Measurements from ENCODE around the gene KRTAP12-3.
"Not testable (repeated sequence)": the region's sequence is repeated elsewhere in the genome, so short reads cannot be mapped to it uniquely, and the experiment has no call there.

The KRTAP12-3 gene

DNA sequence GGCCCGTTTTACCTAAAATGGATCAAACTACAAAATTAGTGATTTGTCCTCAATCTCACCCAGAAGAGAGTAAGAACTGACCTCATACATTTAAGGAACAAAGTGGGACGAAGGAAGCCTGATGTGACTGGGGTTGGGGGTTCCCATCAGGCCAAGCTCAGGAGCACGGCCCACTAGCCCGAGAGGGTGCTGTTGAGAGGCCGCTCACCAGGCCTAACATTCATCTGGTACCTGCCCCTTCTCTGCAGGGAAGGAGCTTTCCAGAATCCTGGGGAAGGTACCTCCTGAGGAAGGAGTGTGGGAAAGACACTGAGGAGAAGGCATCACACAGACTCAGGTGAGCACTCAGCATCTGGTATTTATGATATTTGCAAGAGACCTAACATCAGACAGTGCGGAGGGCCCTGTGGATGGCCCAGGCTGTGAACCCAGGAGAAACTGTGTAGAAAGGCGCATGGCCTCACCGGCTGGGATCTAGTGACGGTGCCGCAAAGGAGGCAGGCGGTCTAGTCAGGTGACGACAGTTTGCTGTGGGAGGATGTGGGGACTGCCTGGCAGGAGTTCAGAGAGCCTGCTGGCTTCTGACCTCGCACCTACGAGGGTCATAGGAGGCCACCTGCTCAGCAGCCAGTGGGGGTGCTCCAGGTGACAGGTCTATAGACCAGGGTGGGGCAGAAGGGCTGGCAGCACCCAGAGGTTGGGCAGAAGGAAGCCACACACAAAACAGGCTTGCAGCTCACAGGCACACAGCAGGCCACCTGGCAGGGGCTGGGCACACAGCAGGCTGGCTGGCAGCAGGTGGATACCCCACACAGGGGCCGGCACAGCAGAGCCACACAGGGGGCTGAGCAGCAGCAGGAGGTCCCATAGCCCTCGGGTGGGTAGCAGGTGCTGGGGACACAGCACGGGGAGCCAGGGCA is 3.8 kb upstream of the KRTAP12-3 start:
- DNase-seq = no peak

DNA sequence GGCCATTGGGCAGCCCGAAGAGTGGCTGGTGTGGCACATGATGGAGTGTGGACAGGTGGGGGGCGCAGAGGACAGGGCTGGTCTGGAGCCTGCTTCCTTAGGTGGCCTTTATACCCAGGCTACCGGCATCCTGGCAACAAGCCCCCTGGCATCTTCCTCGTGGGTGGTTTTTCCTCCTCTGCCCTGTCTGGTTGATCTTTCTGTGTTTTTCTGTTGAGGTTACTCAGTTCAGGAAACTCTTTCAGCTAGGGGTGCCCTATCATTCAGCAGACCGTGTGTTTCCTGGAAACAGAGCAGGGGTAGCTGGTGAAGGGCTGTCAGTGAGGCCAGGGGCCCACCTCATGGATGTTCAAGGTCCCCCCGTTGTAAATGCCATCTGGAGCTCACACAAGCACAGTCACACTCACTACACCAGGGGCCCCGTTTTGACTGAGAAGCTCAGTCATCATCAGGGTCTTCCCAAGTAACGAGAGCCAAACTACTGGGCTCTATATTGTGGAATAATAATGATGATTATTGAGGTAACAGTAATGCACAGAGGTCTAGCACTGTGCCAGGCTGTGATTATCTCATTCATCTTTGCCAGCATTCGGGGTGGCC is 3.1 kb upstream of the KRTAP12-3 start, which contains the start of gene KRTAP12-4:
Gene KRTAP12-4 (minus strand): TSS at position 84 of the 600 bp plus-strand sequence. CDS start 45 bp downstream, at position 39.
- DNase-seq = no peak

DNA sequence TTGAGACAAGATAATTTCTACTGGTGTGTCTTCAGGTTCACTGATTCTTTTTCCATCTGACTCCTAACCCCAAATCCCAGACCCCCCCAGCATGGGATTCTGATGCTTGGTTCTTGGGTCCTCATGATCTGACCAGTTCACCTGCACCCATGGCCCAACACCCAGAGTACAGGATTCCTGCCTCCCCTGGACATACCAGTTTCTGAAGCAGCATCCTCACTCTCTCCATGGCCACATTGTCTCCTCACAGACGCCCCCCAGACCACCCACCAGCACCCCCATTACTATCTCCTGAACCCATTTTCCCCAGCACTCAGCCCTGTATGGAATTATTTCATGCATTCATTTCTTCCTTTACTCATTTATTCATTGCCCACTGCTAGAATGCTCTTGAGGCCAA is 864 bp upstream of the KRTAP12-3 start:
- DNase-seq = no peak

DNA sequence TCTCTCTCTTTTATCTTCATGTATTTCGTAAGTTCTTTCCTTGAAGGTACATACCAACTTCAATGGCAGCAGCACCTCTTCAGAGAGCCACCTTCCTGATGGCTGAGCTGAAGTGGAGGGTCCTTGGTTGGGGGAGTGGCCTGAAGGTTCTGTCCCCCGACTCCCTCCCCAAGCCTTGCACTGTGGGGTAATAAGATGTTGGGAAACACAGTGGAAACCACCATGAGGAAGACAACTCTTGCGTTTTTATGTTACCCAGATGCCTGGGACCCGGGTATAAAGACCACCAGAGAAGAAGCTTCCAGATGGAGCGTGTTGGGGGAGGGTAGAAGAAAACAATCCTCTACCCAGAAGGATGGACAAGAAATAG is 794 bp downstream of the KRTAP12-3 start:
- no peak for DNase-seq

DNA sequence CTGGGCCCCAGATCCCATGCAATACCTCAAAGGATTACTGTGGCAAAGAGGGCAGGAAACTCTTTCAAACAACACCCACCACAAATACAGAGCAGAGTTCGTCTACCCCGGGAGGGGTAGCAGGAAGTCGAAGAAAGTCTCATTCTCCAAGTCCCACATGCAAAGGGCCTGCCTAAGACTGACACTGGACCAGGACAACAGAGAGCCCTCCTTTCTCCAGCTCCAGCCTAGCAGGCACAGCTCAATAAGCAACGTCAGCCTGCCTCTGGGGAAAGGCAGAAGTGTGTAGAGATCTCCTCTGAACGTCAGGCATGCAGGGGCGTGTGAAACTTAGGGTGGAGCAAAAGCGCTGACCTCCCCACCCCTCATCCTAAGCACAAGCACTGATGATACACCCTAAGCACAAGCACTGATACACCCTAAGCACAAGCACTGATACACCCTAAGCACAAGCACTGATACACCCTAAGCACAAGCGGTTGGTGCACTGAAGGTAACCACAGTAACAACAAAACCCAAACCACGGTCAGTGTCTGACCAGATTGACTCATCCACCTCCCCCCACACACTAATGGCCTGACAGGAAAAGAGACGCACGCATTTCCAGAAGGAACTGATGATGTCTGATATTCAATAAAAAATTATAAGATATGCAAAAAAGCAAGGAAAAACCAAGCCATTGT is 1.3 kb downstream of the KRTAP12-3 start:
- DNase-seq = no peak

DNA sequence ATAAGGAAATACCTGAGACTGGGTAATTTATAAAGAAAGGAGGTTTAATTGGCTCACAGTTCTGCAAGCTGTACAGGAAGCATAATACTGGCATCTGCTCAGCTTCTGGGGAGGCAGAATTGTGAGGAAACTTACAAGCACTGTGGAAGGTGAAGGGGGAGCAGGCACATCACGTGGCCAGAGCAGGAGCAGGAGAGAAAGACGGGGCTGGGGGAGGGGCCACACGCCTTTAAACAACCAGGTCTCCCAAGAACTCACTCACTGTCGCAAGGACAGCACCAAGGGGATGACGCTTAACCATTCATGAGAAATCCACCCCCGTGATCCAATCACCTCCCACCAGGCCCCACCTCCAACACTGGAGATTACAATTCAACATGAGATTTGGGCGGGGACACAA is 3.8 kb downstream of the KRTAP12-3 start:
- not testable (repeated sequence) for DNase-seq

DNA sequence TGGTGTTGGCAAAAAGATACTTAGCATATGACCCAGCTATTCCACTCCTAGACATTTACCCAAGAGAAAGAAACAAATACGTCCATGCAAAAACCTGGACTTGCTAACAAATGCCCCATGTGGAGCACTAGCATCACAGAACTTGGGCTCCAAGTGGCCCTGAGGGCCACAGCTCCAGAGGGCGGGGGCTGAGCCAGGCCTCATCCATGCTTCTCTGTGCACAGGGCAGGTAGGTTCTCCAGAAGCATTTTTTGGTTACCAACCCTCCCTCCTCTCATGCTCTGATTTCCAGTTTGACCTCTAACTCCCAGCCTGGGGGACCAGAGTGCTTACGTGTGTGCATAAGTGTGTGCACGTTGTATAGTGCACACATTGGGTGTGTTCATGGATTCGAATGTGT is 7.0 kb downstream of the KRTAP12-3 start:
- no peak for DNase-seq

DNA sequence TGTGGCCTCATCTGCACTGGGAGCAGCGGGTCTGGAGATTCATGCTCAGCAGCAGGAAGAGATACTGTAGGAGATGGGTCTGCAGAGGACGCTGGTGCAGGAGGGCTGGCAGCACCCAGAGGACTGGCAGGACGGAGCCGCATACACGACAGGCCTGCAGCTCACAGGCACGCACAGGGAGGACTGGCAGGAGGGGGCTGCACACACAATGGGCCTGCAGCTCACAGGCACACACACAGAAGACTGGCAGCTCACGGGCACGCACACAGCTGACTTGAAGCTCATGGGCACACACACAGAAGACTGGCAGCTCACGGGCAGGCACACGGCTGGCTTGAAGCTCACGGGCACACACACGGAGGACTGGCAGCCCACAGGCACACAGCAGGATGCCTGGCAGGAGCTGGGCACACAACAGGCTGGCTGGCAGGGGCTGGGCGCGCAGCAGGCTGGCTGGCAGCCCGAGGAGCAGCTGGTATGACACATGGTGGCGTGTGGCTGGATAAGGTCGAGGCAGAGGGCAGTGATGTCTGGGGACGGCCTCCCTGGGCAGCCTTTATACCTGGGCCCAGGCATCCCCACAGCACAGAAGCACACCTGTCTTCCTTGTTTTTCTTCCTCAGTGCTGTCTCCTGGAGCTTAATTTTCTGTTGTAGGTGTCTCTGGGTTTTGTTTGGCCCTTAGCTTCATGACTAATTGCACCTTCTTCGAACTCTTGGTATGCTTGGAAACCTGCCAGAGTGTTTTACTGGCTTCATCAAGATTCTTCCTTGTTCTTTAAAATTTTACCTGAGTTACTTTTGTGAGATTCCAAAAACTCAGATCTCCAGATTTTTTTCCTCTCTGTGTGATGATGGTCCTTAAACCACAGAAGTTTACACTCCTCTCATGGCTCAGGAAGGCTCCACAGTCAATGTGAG is 8.9 kb downstream of the KRTAP12-3 start, which contains the start of gene KRTAP12-2:
Gene KRTAP12-2 (minus strand): TSS at position 527 of the 920 bp plus-strand sequence. CDS start 41 bp downstream, at position 486.
- no peak for DNase-seq

DNA sequence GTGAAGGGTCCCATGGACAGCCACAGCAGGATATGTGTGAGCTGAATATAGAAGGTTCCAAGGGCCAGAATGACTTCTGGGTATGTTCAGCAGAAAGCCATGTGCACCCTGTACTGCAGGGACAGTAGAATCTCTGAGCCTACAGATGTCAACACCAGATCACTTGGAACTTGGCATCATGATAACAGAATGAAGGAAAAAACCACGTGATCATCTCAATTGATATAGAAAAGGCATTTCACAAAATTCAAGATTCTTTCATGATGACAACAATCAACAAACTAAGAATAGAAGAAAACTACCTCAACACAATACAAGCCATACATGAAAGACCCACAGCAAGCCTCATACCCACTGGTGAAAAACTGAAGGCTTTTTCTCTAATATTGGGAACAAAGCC is 9.9 kb downstream of the KRTAP12-3 start:
- no peak for DNase-seq

DNA sequence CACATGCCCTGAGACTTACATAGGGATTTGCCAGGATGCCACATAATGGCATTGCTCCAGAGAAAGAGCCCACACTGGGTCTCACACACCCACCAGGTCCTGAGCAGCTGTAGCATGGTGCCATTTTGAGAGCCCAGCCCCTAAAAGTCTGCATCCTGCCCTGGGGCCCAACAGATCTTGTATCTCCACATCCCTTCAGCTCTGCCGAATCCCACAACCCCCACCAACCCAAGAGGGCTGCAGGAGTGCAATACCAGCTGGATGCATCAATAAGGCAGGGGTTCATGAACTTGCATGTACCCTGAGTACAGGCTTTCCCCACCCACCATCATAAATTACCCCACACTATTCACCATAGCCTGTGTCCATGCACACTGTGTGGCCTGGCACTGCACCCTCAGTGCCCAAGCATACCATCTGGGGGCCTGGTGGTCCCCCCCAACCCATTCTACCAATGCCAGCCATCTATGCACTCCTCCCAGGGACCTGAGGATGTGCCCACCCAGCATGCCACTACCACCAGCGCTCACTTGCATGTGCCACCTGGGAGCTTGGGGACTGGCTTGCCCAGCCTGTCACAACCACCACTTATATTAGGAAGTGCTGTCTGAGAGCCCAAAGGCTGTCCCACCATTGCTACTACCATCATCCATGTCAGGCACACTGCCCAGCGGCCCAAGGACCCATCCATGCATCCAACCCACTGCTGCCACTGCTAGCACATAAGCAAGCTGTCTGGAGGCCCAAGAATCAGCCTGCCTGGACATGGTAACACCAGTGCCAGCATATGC is 13.1 kb downstream of the KRTAP12-3 start:
- DNase-seq = no peak

DNA sequence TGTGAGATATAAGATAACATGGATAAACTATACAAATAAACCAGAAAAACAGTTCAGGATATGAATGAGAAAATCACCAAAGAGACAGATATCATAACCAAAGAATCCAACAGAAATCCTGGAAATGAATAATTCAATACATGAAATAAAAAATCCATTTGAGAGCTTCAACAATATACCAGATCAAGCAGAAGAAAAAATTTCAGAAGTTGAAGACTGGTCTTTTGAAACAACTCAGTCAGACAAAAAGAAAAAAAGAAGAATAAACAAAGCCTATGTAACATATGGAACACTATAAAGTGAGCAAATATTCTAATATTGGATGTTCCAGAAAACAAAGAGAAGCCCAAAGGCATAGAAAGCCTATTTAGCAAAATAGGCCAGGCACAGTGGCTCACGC is 14.2 kb downstream of the KRTAP12-3 start:
- DNase-seq = no peak

DNA sequence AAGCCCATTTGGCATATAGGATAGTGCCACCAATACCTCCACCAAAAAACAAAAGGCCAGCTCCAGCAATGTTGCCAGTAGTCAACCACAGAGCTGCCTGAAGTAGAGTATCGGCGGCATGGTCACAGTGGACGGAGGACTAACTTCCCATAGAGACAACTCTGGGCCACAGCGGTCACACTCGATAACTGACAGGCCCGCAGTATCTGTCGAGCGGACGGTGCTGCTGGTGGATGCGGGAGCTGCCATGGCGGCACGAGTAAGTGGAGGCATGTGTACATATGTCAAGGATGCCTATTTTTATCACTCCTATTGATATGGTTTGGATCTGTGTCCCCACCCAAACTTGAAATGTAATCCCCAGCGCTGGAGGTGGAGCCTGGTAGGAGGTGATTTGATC is 20.1 kb downstream of the KRTAP12-3 start:
- no peak for DNase-seq

DNA sequence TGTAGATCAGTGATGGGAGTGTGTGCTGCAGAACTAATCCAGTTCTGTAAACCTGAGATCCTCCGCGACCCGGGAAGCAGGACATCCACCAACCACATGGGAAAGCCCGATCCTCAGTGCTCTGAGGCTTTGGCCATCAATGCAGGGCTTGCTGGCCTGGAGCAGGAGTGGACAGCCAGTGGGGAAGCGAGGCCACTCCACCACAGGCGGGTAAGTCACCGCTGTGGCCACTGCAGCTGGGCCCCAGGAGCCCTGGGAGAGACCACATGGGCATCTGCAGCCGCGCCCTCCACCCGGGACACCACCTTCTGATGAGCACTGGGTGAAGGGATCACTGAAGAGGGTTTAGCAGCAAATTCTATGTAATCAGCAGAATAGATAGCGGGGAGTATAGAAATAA is 23.4 kb downstream of the KRTAP12-3 start:
- DNase-seq = no peak

DNA sequence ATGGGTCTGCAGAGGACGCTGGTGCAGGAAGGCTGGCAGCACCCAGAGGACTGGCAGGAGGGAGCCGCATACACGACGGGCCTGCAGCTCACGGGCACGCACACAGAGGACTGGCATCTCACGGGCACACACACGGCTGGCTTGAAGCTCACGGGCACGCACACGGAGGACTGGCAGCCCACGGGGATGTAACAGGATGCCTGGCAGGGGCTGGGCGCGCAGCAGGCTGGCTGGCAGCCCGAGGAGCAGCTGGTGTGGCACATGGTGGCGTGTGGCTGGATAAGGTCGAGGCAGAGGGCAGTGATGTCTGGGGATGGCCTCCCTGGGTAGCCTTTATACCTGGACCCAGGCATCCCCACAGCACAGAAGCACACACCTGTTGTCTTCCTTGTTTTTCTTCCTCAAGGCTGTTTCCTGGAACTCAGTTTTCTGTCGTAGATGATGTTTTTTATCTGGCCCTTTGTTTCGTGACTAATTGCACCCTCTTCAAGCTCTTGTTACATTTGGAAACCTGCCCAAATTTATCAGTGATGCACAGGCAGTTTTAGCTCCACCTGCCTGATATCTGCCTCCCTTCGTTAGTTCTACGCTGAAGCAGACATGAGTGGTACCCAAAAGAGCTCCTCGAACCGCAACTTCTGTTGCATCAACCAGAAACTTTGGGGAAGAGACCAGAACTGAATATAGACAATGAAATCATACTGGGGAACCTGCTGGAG is 24.3 kb downstream of the KRTAP12-3 start, which contains the start of gene KRTAP12-1:
Gene KRTAP12-1 (minus strand): TSS at position 303 of the 719 bp plus-strand sequence. CDS start 40 bp downstream, at position 263.
- DNase-seq = no peak

DNA sequence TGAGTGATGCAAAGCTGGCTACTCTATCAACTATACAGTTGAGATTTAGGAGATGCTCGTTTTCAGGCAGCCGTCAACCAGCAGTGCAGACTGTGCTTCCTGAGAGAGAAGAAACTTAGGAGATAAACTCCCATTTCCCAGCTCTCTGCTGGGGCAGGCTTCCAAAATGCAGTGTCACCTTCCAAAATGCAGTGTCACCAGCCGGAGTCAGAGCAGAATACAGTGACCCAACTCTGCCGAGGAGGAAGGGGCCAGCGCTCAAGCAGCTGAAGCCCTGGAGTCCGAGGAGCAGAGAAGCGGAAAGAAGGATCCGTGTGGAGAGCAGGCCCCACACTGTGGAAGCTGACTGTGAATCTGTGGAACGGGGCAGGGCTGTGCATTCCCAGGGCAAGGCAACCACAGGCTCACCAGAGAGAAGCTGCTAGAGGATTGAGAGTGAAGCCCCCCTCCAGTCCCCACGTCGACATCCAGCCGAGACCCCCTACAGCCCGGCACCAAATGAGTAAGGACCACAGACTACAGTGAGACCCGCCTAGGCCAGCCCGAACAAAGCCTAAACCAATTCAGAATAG is 24.9 kb downstream of the KRTAP12-3 start:
- no peak for DNase-seq

DNA sequence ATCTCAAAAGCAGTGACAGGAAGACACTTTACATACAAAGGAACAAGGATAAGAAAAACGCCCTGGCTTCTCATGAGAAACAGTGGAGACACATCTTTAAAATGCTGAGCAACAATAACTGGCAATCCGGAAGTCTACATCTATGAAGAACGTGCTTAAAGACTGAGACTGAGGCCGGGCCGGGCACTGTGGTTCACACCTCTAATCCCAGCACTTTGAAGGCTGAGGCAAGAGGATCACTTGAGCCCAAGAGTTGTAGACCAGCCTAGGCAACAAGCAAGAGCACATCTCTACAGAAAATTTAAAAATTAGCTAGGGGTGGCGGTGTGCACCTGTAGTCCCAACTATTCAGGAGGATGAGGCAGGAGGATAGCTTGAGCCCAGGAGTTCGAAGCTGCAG is 26.3 kb downstream of the KRTAP12-3 start:
- no peak for DNase-seq

DNA sequence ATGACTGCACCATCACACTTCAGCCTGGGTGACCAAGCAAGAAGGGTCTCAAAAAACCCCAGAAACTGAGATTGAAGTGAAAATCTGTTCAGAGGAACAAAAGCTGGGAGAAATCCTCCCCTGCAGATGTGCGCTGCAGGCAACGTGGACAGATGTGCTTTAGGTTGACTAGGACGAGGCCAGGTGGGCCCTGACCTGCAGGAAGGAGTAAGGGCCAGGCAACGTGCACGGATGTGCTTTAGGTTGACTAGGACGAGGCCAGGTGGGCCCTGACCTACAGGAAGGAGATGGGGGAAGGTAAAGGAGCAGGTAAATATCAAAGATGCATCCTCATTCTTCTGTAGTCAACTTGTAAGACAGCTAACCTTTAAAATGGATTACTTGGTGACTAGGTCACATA is 26.8 kb downstream of the KRTAP12-3 start:
- no peak for DNase-seq

DNA sequence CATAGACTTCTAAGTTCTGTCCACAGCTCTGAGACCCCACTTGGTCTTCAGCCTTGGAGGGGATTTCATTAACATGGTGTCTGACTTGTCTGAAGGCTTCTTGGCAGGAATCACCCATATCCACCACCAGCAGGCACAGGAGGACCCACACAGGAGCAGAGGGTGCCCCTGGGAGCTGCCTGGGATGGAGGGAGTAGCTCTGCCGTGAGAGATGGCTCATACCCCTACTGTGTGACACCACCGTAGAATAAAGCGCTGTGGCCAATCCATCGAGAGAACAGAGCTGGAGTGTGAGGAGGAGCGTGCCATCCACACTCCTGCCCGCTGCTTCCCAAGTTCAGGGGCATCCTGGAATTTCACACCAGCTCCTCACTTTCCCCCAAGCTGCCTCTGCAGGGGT is 27.3 kb downstream of the KRTAP12-3 start:
- not testable (repeated sequence) for DNase-seq

DNA sequence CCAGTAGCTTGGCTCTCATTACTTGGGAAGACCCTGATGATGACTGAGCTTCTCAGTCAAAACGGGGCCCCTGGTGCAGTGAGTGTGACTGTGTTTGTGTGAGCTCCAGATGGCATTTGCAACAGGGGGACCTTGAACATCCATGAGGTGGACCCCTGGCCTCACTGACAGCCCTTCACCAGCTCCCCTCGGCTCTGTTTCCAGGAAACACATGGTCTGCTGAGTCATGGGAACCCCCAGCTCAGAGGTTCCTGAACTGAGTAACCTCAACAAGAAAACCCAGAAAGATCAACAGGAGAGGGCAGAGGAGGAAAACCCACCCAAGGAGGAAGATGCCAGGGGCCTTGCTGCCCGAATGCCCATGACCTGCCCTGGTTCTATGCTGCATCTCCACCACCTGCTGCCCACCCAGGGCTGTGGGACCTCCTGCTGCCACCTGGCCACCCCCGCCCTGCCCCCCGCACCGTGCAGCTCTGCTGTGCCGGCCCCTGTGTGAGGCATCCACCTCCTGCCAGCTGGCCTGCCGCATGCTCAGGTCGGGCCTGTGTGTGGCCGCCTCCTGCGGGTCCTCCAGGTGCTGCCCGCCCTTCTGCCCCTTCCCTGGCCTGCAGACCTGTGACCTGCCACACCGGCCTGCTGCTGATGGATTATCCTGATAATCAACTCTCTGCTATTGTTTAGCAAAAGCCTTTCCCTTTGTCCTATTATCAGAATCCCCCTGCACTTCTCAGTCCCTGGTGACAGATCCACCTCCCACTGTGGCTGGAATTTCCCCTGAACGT is 28.5 kb downstream of the KRTAP12-3 start:
- no peak for DNase-seq
